Activated CD4-positive, CD25-positive, alpha-beta regulatory T cell treated with anti-CD3 and anti-CD28 coated beads, Interleukin-2, amount 50 U/mL, for 24 hours (primary cell): ENCODE results near the gene CPTP.

ENCODE experiments used
- ATAC-seq, 2 donors: fragments of 150-1000 bp; cut with Tn5 transposase; one replicate each; pipeline ENCODE4 v1.10.0; 2021; ENCODE audit warnings: mild to moderate bottlenecking in 1 of 2, moderate library complexity in 1 of 2

The CPTP gene

GRCh38 chr1:1324524-1325287, at the start of gene CPTP, which contains the start of gene INTS11:
Gene CPTP, plus strand, starts transcription at chr1:1324802. Its CDS starts 2,109 bp downstream, at chr1:1326911.
Gene INTS11, minus strand, starts transcription at chr1:1324660. Its CDS starts 52 bp downstream, at chr1:1324608.
- peak; percentile 85 to 89 for ATAC-seq

- no peak for ATAC-seq
Measured at GRCh38 chr1:1274931-1275431, 49.6 kb upstream of the CPTP start.

GRCh38 chr1:1275836-1276235, 48.8 kb upstream of the CPTP start:
- ATAC-seq, result no peak

GRCh38 chr1:1278620-1279019, 46.0 kb upstream of the CPTP start:
- no peak for ATAC-seq

GRCh38 chr1:1279028-1279427, 45.6 kb upstream of the CPTP start:
- ATAC-seq, result no peak

GRCh38 chr1:1280782-1281481, 43.7 kb upstream of the CPTP start:
- ATAC-seq, result no peak

GRCh38 chr1:1281533-1282321, 42.9 kb upstream of the CPTP start:
- ATAC-seq, result peak; percentile 59 to 78

- peak in 1 of 2 donors; percentile 43 for ATAC-seq
Measured at GRCh38 chr1:1282998-1283397, 41.6 kb upstream of the CPTP start.

- ATAC-seq, result no peak
Measured at GRCh38 chr1:1283821-1284220, 40.8 kb upstream of the CPTP start.

- no peak for ATAC-seq
Measured at GRCh38 chr1:1284221-1285101, 40.1 kb upstream of the CPTP start.

GRCh38 chr1:1285102-1285571, 39.5 kb upstream of the CPTP start:
- no peak for ATAC-seq

- no peak for ATAC-seq
Measured at GRCh38 chr1:1285611-1286311, 38.8 kb upstream of the CPTP start.

- no peak for ATAC-seq
Measured at GRCh38 chr1:1286313-1287261, 38.0 kb upstream of the CPTP start.

GRCh38 chr1:1287288-1288110, 37.1 kb upstream of the CPTP start:
- no peak for ATAC-seq

- ATAC-seq, result peak; percentile 48 to 52
Measured at GRCh38 chr1:1290238-1290731, 34.3 kb upstream of the CPTP start.

- ATAC-seq, result no peak
Measured at GRCh38 chr1:1291023-1291528, 33.5 kb upstream of the CPTP start.

- peak; percentile 85 to 89 for ATAC-seq
Measured at GRCh38 chr1:1291548-1292441, 32.8 kb upstream of the CPTP start.

GRCh38 chr1:1292442-1292779, 32.2 kb upstream of the CPTP start:
- ATAC-seq, result no peak
